HG03095 (cell line): ENCODE measurements around the gene FBXO42.

Source experiments
- ATAC-seq: cut with Tn5 transposase; IDR thresholded peaks from one replicate; pipeline ENCODE4 v1.9.1; 2021; ENCODE audit warnings: moderate library complexity; ENCODE audit not compliant: unreplicated experiment

The FBXO42 gene

GRCh38 chr1:16244650-16245285, 107.5 kb downstream of the FBXO42 start:
- no peak for ATAC-seq

GRCh38 chr1:16243936-16244649, 108.2 kb downstream of the FBXO42 start:
- no peak for ATAC-seq

DNA sequence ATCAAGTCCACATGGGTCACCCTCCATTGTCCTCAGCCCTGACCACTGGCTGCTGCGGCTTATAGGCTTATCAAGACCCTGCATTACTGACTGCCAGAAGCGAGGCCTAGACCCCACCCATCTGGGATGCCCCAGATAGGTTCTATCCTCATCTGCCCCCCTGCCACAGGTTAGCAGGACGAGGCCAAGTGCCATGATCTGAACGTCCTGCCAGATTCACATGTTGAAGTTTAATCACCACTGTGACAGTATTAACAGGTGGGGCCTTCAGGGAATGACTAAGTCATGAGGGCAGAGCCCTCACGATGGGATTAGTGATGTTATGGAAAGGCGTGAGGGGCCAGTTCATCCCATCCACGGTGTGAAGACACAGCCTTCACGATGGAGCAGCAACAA, 109.1 kb downstream of the FBXO42 start:
- no peak for ATAC-seq

- no peak for ATAC-seq
Observed at GRCh38 chr1:16242556-16243214, 109.6 kb downstream of the FBXO42 start.

DNA sequence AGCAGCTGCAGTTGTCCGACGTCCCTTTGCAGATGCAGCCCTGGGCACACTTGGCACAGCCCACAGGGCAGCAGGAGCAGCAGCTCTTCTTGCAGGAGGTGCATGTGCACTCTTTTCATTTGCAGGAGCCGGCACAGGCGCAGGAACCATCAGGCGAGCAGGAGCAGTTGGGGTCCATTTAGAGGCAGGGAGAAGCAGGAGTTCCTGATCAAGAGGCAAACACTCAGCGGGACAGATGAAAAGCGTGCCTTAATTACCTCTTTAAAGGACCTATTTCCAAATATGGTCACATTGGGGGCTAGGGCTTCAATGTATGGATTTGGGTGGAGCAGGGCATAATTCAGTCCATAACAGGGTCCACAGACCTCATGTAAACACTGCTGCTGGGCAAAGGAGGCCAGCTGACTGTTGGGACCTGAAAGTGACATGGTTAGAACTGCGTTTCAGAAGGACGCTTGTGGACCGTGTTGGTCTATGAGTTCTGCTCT, 111.0 kb downstream of the FBXO42 start:
- no peak for ATAC-seq

DNA sequence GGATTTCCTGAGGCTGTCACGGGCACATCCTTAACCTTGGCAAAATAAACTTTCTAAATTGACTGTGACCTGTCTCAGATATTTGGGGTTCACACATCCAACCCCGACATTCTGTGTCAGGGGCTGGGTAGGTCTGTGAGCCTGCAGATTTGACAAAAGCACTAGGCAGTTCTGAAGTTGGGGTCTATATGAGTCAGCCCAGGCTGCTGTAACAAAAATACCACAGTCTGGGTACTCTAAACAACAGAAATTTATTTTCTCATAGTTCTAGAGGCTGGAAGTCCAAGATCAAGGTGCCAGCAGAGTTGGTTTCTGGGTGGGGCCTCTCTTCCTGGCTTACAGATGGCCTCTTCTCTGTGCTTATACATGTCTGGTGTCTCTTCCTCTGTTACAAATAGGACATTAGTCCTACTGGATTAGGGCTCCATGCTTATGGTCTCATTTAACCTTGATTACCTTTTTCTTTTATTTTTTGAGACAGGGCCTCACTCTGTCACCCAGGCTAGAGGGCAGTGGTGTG, 112.2 kb downstream of the FBXO42 start:
- ATAC-seq: no peak

DNA sequence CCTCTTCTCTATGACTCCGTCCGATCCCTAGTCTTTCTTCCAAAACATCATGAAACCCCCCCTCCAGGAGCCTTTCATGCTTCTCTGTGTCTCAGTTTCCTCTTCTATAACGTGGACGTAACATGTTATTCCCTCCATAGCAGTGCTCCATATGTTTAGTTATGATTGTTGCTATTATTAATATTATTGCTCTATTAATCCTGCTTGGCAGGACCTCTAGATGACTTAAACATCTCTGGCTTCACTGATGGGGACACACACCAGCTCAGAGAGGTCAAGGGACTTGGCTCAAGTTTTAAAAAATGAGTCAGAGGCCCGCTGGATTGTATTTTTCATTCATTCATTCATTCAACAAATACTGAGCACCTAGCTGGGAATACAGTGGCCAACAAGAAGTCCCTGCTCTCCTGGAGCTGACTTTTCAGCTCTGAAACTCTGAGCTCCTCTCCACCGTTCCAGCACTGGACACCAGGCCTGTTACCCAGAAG, 114.9 kb downstream of the FBXO42 start:
- ATAC-seq: no peak

DNA sequence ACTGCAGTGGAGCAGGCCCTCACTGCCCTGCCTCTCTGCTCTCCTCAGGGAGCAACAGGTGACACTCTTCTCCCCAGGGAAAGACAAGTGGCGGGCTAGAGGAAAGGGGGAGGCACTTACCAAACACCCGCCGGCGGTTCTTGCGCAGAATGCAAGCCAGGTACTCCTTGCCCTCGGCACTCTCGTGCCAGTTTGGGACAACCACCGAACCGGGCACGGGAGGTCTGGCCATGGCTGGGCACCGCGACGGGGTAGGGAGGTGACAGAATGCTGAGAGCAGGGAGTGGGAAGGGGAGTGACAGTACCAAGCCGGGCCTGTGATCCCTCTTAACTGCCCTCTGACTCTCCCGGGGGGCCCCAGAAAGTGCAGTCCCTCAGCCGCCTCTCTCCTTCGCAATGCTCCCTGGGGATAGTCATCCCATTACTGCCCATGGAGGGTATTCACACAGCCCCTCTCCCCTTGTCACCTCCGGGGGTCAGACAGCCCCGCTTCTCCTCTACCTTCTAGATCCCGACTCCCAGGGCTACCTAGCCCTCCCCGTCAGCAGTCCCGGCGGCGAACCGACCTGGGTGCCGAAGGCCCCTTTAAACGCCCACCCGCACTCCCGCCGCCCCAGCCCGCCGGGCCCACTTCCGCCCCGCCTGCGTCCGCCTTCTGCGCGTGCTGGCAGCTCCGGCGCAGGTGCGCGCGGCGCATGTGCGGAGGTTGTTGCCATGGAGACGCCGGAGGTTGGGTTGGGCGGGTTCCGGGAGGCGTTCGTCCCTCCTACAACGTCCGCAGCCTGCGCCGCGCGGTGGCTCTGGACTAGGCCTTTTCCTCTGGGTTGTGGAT, 115.6 kb downstream of the FBXO42 start, which contains the start of gene CPLANE2:
TSS of gene CPLANE2 (minus strand) at position 673 of the 832 bp plus-strand sequence. CDS start at position 232, 441 bp downstream.
- peak; percentile 66 for ATAC-seq

GRCh38 chr1:16235944-16236510, 116.3 kb downstream of the FBXO42 start:
- peak; percentile 29 for ATAC-seq

- no peak for ATAC-seq
Observed at GRCh38 chr1:16235347-16235746, 116.9 kb downstream of the FBXO42 start.

DNA sequence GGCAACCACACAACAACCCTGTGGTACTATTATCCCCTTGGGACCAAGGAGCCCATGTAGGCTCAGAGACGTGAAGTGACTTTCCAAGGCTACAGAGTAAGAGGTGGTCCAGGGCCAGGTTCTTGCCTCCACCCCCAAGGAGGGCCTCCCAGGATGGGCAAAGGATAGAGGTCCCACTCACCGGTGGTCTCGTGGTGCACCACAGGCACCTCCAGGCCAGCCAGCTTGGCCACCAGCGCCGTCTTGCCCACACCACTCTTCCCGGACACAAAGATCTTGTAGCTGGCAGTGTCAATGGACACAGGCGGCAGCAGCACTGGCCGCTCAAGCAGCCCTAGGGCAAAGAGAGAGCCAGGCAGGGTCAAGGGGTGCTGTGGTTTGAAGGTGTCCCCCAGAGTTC, 118.8 kb downstream of the FBXO42 start:
- no peak for ATAC-seq

- no peak for ATAC-seq
Observed at GRCh38 chr1:16232316-16232710, 120.0 kb downstream of the FBXO42 start.

DNA sequence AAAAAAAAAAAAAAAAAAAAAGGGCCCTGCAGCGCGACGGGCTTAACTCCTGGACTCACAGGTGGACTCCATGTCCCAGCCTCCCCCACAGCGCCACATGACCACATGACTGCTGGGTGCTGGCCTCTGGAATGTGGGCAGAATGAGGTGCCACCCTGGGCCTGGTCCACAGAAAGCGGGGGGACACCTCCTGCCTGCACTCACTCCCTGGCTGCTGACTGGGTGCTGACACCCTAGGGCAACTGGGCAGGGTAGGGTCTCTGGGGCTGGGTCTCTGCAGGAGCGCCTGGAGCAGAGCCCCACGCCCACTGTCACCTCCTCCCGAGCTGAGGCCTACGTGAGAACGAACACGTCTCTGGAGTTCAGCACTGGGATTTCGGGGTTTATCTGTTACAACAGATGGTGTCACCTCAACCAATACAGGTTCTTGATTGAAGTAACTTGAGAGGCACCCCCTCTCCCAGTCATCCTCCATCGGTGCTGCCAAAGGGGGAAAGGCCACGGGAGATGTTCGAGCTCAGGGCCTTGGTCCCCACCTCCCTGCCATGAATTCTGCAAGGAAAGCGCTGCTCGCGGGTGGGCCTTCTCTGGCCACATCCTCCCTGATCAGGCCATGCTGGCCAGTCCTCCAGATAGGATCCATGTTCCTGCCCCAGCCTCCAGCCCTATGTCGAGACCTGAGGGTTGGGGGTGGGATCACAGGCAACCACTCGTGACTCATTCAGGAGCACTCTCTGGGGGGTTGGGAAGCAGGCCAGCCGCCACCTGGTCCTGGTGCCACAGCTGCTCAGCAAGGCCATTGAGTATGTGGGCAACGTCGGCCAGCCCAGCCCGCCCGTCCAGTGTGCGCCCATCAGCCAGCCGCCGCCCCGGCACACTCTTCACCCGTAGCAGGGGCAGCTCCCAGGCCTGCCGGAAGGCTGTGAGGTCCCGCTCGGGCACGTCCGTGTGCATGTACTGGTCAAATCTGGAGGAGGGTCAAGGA, 120.7 kb downstream of the FBXO42 start:
- ATAC-seq: no peak

- ATAC-seq: no peak
Observed at GRCh38 chr1:16230744-16231143, 121.5 kb downstream of the FBXO42 start.

- no peak for ATAC-seq
Observed at GRCh38 chr1:16229976-16230740, 122.1 kb downstream of the FBXO42 start.

- no peak for ATAC-seq
Observed at GRCh38 chr1:16226490-16227179, 125.6 kb downstream of the FBXO42 start.

DNA sequence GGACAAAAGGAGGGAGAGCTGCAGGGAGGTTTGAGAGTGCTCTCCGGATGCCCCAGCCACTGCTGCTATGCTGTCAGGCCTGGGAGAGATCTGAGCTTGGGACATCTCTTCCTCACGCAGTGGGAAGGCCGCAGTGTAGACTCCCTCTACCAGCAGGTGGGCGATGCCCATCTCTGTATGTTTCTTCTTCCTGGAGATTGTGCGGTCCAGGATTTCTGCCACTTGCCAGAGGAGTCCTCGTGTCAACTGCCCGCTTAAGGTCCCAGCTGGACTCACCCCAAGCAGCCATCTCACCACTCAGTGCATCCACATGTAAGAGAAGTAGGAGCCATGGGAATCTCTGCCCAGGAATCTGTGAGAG, 126.2 kb downstream of the FBXO42 start:
- ATAC-seq: no peak

GRCh38 chr1:16224472-16224871, 127.8 kb downstream of the FBXO42 start:
- no peak for ATAC-seq
